Measurements from ENCODE around the gene ZDHHC23.

The ZDHHC23 gene

GRCh38 chr3:113914646-113915045, 33.2 kb upstream of the ZDHHC23 start:
- DNase-seq (ENCODE audit: low read depth), result no peak
- H3K4me3 ChIP-seq (ENCODE audit: low read length), result no peak overlapping the region
- no peak for TF ChIP-seq CTCF (conservative IDR thresholded peaks at IDR 0.05; ENCODE audit: low read depth, low read length)

- H3K4me3 ChIP-seq (ENCODE audit: low read length), result no peak overlapping the region
- TF ChIP-seq CTCF (conservative IDR thresholded peaks at IDR 0.05; ENCODE audit: low read depth, low read length), result no peak
- DNase-seq (ENCODE audit: low read depth), result no peak
These were observed 20.3 kb upstream of the ZDHHC23 start for GRCh38 chr3:113927556-113927955.

GRCh38 chr3:113946831-113947230, 982 bp upstream of the ZDHHC23 start:
- TF ChIP-seq CTCF (conservative IDR thresholded peaks at IDR 0.05; ENCODE audit: low read depth, low read length), result no peak
- H3K4me3 ChIP-seq (ENCODE audit: low read length), result peak overlapping the region; percentile 68
- no peak for DNase-seq (ENCODE audit: low read depth)

- DNase-seq (ENCODE audit: low read depth), result no peak
- peak overlapping the region; percentile 73 for H3K4me3 ChIP-seq (ENCODE audit: low read length)
- no peak for TF ChIP-seq CTCF (conservative IDR thresholded peaks at IDR 0.05; ENCODE audit: low read depth, low read length)
These were observed 453 bp downstream of the ZDHHC23 start for GRCh38 chr3:113948015-113948917.

GRCh38 chr3:113952921-113953320, 5.1 kb downstream of the ZDHHC23 start:
- no peak for DNase-seq (ENCODE audit: low read depth)
- no peak overlapping the region for H3K4me3 ChIP-seq (ENCODE audit: low read length)
- TF ChIP-seq CTCF (conservative IDR thresholded peaks at IDR 0.05; ENCODE audit: low read depth, low read length), result no peak

- no peak overlapping the region for H3K4me3 ChIP-seq (ENCODE audit: low read length)
- no peak for TF ChIP-seq CTCF (conservative IDR thresholded peaks at IDR 0.05; ENCODE audit: low read depth, low read length)
- DNase-seq (ENCODE audit: low read depth), result no peak
These were observed 5.9 kb downstream of the ZDHHC23 start for GRCh38 chr3:113953677-113954076.

GRCh38 chr3:113954091-113954685, 6.4 kb downstream of the ZDHHC23 start:
- no peak for TF ChIP-seq CTCF (conservative IDR thresholded peaks at IDR 0.05; ENCODE audit: low read depth, low read length)
- no peak for DNase-seq (ENCODE audit: low read depth)
- no peak overlapping the region for H3K4me3 ChIP-seq (ENCODE audit: low read length)
